H1 (cell line): Measurements from ENCODE around the gene RECK. TPM values are rescaled to one million over a fixed set of nuclear protein-coding genes. Genes with fewer than 3 reads are reported as not detected.

ENCODE experiments used
- CTCF ChIA-PET: fragments of 300-600 bp; sonication (Branson Sonifier 250); formaldehyde crosslinking; loops from one replicate; lab custom pipeline; 2021; ENCODE audit not compliant: partially characterized antibody; lab: Charles Lee
- POLR2A ChIA-PET: fragments of 300-600 bp; sonication (Branson Sonifier 250); formaldehyde crosslinking; loops from one replicate; lab custom pipeline; 2021; ENCODE audit warnings: inconsistent platforms; ENCODE audit not compliant: partially characterized antibody; lab: Charles Lee
- DNase-seq, 2 experiments: peaks; one replicate each; pipeline versions ENCODE4 v3.0.0 to v3.0.0-alpha.2; 2010 to 2022; ENCODE audit warnings: low spot score in 2 of 2, low read depth in 1 of 2, mixed read lengths in 1 of 2
- FAIRE-seq: peaks from 2 replicates; lab custom pipeline; 2011; peaks lifted over from hg19 to GRCh38; lab: Jason Lieb, UNC
- H2AFZ ChIP-seq: 2 replicates; pipeline ENCODE4 v1.8.1; 2012; ENCODE audit warnings: low read length, inconsistent platforms
- H2AK5ac ChIP-seq: 2 replicates; pipeline ENCODE4 v1.6.1; 2013; ENCODE audit warnings: low read depth, low read length
- H2BK120ac ChIP-seq: replicated peaks from 2 replicates; pipeline ENCODE3; 2013; ENCODE audit warnings: low read depth, low read length, inconsistent platforms
- H2BK12ac ChIP-seq: 2 replicates; pipeline ENCODE4 v1.6.1; 2013; ENCODE audit warnings: low read depth, low read length
- H2BK15ac ChIP-seq: 2 replicates; pipeline ENCODE4 v1.6.1; 2013; ENCODE audit warnings: low read length
- H2BK20ac ChIP-seq: 2 replicates; pipeline ENCODE4 v1.6.1; 2013; ENCODE audit warnings: low read length
- H2BK5ac ChIP-seq: 2 replicates; pipeline ENCODE4 v1.6.1; 2013; ENCODE audit warnings: low read depth, low read length
- H3K14ac ChIP-seq: 2 replicates; pipeline ENCODE4 v1.6.1; 2013; ENCODE audit warnings: inconsistent platforms; ENCODE audit not compliant: insufficient read length
- H3K18ac ChIP-seq: 2 replicates; pipeline ENCODE4 v1.6.1; 2013; ENCODE audit warnings: low read length; ENCODE audit errors: extremely low read depth
- H3K23ac ChIP-seq: 2 replicates; pipeline ENCODE4 v1.6.1; 2013; ENCODE audit warnings: inconsistent platforms; ENCODE audit not compliant: insufficient read length
- H3K23me2 ChIP-seq: 2 replicates; pipeline ENCODE4 v1.6.1; 2013; ENCODE audit warnings: low read depth, low read length
- H3K27ac ChIP-seq: 2 replicates; pipeline ENCODE4 v1.6.1; 2011; ENCODE audit warnings: low read depth, low read length, inconsistent platforms
- H3K27me3 ChIP-seq, 4 experiments: replicated peaks in 1 of 4; 1 replicate in 1 of 4; 2 replicates in 3 of 4; pipeline versions ENCODE4 v1.6.1 to v1.8.1; 2011 to 2013; ENCODE audit warnings: low read length in 3 of 4, mild to moderate bottlenecking in 3 of 4, inconsistent platforms in 2 of 4, mixed read lengths in 2 of 4, moderate library complexity in 1 of 4; ENCODE audit not compliant: control insufficient read depth in 3 of 4, insufficient read depth in 3 of 4; ENCODE audit errors: extremely low read depth in 1 of 4
- H3K36me3 ChIP-seq, 4 experiments: 2 replicates each; pipeline versions ENCODE4 v1.6.1 to v1.8.1; 2011 to 2013; ENCODE audit warnings: mild to moderate bottlenecking in 4 of 4, low read length in 3 of 4, moderate library complexity in 2 of 4, control low read depth in 1 of 4, inconsistent platforms in 1 of 4; ENCODE audit not compliant: insufficient read depth in 4 of 4, control insufficient read depth in 2 of 4
- H3K4ac ChIP-seq: replicated peaks from 2 replicates; pipeline ENCODE3; 2013; ENCODE audit warnings: low read length, low read depth, mixed read lengths, inconsistent platforms; ENCODE audit not compliant: insufficient read length
- H3K4me1 ChIP-seq, 4 experiments: replicated peaks in 1 of 4; 1 replicate in 1 of 4; 2 replicates in 3 of 4; pipeline versions ENCODE4 v1.6.1 to v1.8.1; 2011 to 2013; ENCODE audit warnings: low read length in 3 of 4, inconsistent platforms in 2 of 4, mixed read lengths in 1 of 4; ENCODE audit not compliant: insufficient read depth in 4 of 4, control insufficient read depth in 3 of 4
- H3K4me2 ChIP-seq, 2 experiments: 2 replicates each; pipeline versions ENCODE4 v1.6.1 to v1.8.1; 2011 to 2013; ENCODE audit warnings: low read depth in 2 of 2, low read length in 2 of 2, control low read depth in 1 of 2, inconsistent platforms in 1 of 2, mild to moderate bottlenecking in 1 of 2; ENCODE audit not compliant: insufficient read depth in 1 of 2
- H3K4me3 ChIP-seq, 4 experiments: fragments of 200-600, 300-600 bp in 1 of 4; sonication (generic), shearing (Covaris generic), sonication (Bioruptor Twin) in 1 of 4; 2 replicates each; pipeline versions ENCODE4 v1.5.1 to v1.8.1; 2011 to 2016; ENCODE audit warnings: low read length in 4 of 4, low read depth in 3 of 4, control low read depth in 2 of 4, inconsistent platforms in 2 of 4, mild to moderate bottlenecking in 2 of 4, mixed read lengths in 1 of 4, moderate library complexity in 1 of 4; ENCODE audit not compliant: insufficient read depth in 2 of 4; ENCODE audit errors: extremely low read depth in 1 of 4
- H3K56ac ChIP-seq: replicated peaks from 2 replicates; pipeline ENCODE3; 2013; ENCODE audit warnings: low read depth, mild to moderate bottlenecking, mixed read lengths, low read length, inconsistent platforms; ENCODE audit not compliant: insufficient read length
- H3K79me1 ChIP-seq: 2 replicates; pipeline ENCODE4 v1.6.1; 2013; ENCODE audit warnings: low read depth, low read length, control low read depth
- H3K79me2 ChIP-seq, 2 experiments: 2 replicates each; pipeline versions ENCODE4 v1.6.1 to v1.8.1; 2012 to 2013; ENCODE audit warnings: low read length in 2 of 2, mild to moderate bottlenecking in 2 of 2, inconsistent platforms in 1 of 2; ENCODE audit not compliant: insufficient read depth in 2 of 2, control insufficient read depth in 1 of 2
- H3K9ac ChIP-seq, 4 experiments: replicated peaks in 1 of 4; 1 replicate in 1 of 4; 2 replicates in 3 of 4; pipeline versions ENCODE4 v1.6.1 to v1.8.1; 2011 to 2013; ENCODE audit warnings: low read depth in 3 of 4, low read length in 3 of 4, control low read depth in 2 of 4, mild to moderate bottlenecking in 2 of 4, moderate library complexity in 2 of 4, inconsistent platforms in 1 of 4; ENCODE audit errors: extremely low read depth in 1 of 4
- H3K9me3 ChIP-seq, 2 experiments: 2 replicates each; pipeline versions ENCODE4 v1.6.1 to v1.8.1; 2012 to 2013; ENCODE audit warnings: mild to moderate bottlenecking in 2 of 2, moderate library complexity in 2 of 2, control low read depth in 1 of 2, inconsistent platforms in 1 of 2, low read depth in 1 of 2, low read length in 1 of 2, mixed read lengths in 1 of 2; ENCODE audit not compliant: insufficient read depth in 2 of 2
- H4K20me1 ChIP-seq, 2 experiments: replicated peaks in 1 of 2; 2 replicates each; pipeline versions ENCODE3 to v1.8.1; 2011 to 2013; ENCODE audit warnings: inconsistent platforms in 2 of 2, low read length in 2 of 2, mild to moderate bottlenecking in 1 of 2; ENCODE audit not compliant: insufficient read depth in 2 of 2, control insufficient read depth in 1 of 2
- H4K5ac ChIP-seq: 2 replicates; pipeline ENCODE4 v1.6.1; 2013; ENCODE audit warnings: low read length, low read depth, mixed read lengths, inconsistent platforms; ENCODE audit not compliant: insufficient read length
- H4K8ac ChIP-seq: 2 replicates; pipeline ENCODE4 v1.8.0; 2013; ENCODE audit warnings: mild to moderate bottlenecking, moderate library complexity, low read length, inconsistent platforms; ENCODE audit not compliant: insufficient read depth; ENCODE audit errors: extremely low read depth
- H4K91ac ChIP-seq: replicated peaks from 2 replicates; pipeline ENCODE3; 2013; ENCODE audit warnings: low read length, mixed read lengths, inconsistent platforms; ENCODE audit not compliant: insufficient read length
- CREB1 ChIP-seq: IDR thresholded peaks from 2 replicates; pipeline ENCODE4 v1.6.1; 2012; ENCODE audit warnings: inconsistent platforms
- CTCF ChIP-seq, 3 experiments: IDR thresholded peaks; 1 replicate in 2 of 3; 2 replicates in 1 of 3; pipeline versions ENCODE4 v1.5.1 to v1.6.1; 2011; ENCODE audit warnings: low read length in 3 of 3, mild to moderate bottlenecking in 3 of 3, inconsistent platforms in 2 of 3, low read depth in 1 of 3, moderate library complexity in 1 of 3; ENCODE audit not compliant: insufficient read depth in 1 of 3; ENCODE audit errors: control extremely low read depth in 1 of 3
- EZH2 ChIP-seq: fragments of 200-600 bp; sonication (generic); IDR thresholded peaks from 2 replicates; pipeline ENCODE4 v1.7.1; 2012; ENCODE audit warnings: low read depth, mild to moderate bottlenecking, moderate library complexity, low read length, inconsistent platforms; ENCODE audit not compliant: severe bottlenecking
- KDM4A ChIP-seq: IDR thresholded peaks from one replicate; pipeline ENCODE4 v1.7.1; 2012; ENCODE audit warnings: low read depth, mild to moderate bottlenecking, moderate library complexity, low read length, inconsistent platforms; ENCODE audit not compliant: severe bottlenecking
- MAFK ChIP-seq: IDR thresholded peaks from 2 replicates; pipeline ENCODE4 v1.6.1; 2012; ENCODE audit warnings: low read depth, mild to moderate bottlenecking, improper control_type of control experiment, low read length
- RAD21 ChIP-seq, 2 experiments: IDR thresholded peaks in 1 of 2; conservative IDR thresholded peaks in 1 of 2; 2 replicates each; pipeline ENCODE4 v1.6.1; 2011; ENCODE audit warnings: low read depth in 2 of 2, low read length in 2 of 2, improper control_type of control experiment in 1 of 2, inconsistent platforms in 1 of 2, mild to moderate bottlenecking in 1 of 2, moderate library complexity in 1 of 2
- SIN3A ChIP-seq, 2 experiments: IDR thresholded peaks in 1 of 2; conservative IDR thresholded peaks in 1 of 2; 2 replicates each; pipeline ENCODE4 v1.6.1; 2011 to 2012; ENCODE audit warnings: low read length in 2 of 2, improper control_type of control experiment in 1 of 2, low read depth in 1 of 2, mild to moderate bottlenecking in 1 of 2
- SUZ12 ChIP-seq: fragments of 200-600 bp; sonication (generic); IDR thresholded peaks from 2 replicates; pipeline ENCODE4 v1.6.1; 2012; ENCODE audit warnings: mild to moderate bottlenecking, inconsistent platforms, low read length, moderate library complexity, mixed read lengths
- YY1 ChIP-seq: IDR thresholded peaks from 2 replicates; pipeline ENCODE4 v1.6.1; 2011; ENCODE audit warnings: low read depth, mild to moderate bottlenecking, low read length
- WGBS, 2 experiments: shearing (Covaris generic) in 1 of 2; methylation state at CpG; one replicate each; pipeline versions ENCODE4 v1.1.6 to v1.1.7; 2013 to 2015; ENCODE audit warnings: low lambda C conversion rate in 2 of 2, mixed read lengths in 2 of 2, inconsistent platforms in 1 of 2, low coverage in 1 of 2, missing lambda C conversion rate in 1 of 2; ENCODE audit not compliant: insufficient replicate concordance in 2 of 2, insufficient coverage in 1 of 2, insufficient read length in 1 of 2; ENCODE audit errors: extremely low coverage in 1 of 2, missing lambda C conversion rate in 1 of 2; 5-methylcytosine and 5-hydroxymethylcytosine counted together
- polyA plus RNA-seq, 7 experiments: library from polyadenylated mRNA; depleted of rRNA in 3 of 7; stranded (reverse) in 5 of 7; unstranded in 2 of 7; fragments of >200 nt in 5 of 7; fragments of 200-250 nt in 2 of 7; gene quantifications; 1 replicate in 5 of 7; 2 replicates in 1 of 7; 4 replicates in 1 of 7; pipeline versions ENCODE4 v1.2.1 to v1.2.3, GENCODE V29; 2011 to 2013; ENCODE audit warnings: missing spikeins in 2 of 7, mixed read lengths in 2 of 7
- total RNA-seq: library from RNA; stranded (reverse); fragmentation: NEBNext Ultra II Directional; extraction: Animal tissue kit (Norgen Biotek cat#: 25700); gene quantifications from 2 replicates; pipeline ENCODE4 v1.2.1, GENCODE V29; 2021

RECK gene
- total and polyA plus RNA-seq, 2 of the 8 experiments (the other 6 are each of a cell fraction or from before 2014, with no cell fraction given) = 5.4 to 9.8 TPM

GRCh38 chr9:36023260-36024048 is 13.3 kb upstream of the RECK start:
- no peak overlapping the region for H2BK20ac ChIP-seq
- no peaks in the 10 kb centered on the region for H3K4me1 ChIP-seq
- no peak overlapping the region for H3K23ac ChIP-seq
- no peak overlapping the region for H4K91ac ChIP-seq
- H3K4me3 ChIP-seq = no peak overlapping the region
- no peak overlapping the region for H3K9ac ChIP-seq
- H3K27ac ChIP-seq = no peak overlapping the region
- no peaks in the 10 kb centered on the region for H3K36me3 ChIP-seq
- H3K18ac ChIP-seq = no peak overlapping the region
- CTCF ChIA-PET = interaction anchor here (0.6 to 9.1 kb wide), 42 partner anchors 8 to 292 kb away, joined by 3 to 102 read pairs (median 4); partner anchors contain the start of genes OR2S2, RECK, SPAAR and TLN1
- POLR2A ChIA-PET = no interaction called here
- no peak overlapping the region for H3K14ac ChIP-seq
- no peak overlapping the region for H4K5ac ChIP-seq
- no peak overlapping the region for H3K4ac ChIP-seq
- H4K8ac ChIP-seq = no peak overlapping the region; the same call in 1 of the 2 replicates
- peak overlapping the region; percentile 93 for H2AFZ ChIP-seq
- no peaks in the 10 kb centered on the region for H3K79me1 ChIP-seq
- H3K27me3 ChIP-seq = no peaks in the 10 kb centered on the region
- no peaks in the 10 kb centered on the region for H3K79me2 ChIP-seq
- peak in 1 of 2 experiments; percentile 83 for DNase-seq
- WGBS, 2 experiments = 57% methylated on average over 13 of the region's 13 CpGs; no CpG with 5 or more reads in 1 of the 2 experiments
- no peak overlapping the region for H3K56ac ChIP-seq
- H2BK120ac ChIP-seq = no peak overlapping the region
- H3K4me2 ChIP-seq = no peak overlapping the region
- H3K9me3 ChIP-seq = no peaks in the 10 kb centered on the region
- H2AK5ac ChIP-seq = no peak overlapping the region
- no peak overlapping the region for H2BK15ac ChIP-seq
- H2BK5ac ChIP-seq = no peak overlapping the region
- no peaks in the 10 kb centered on the region for H4K20me1 ChIP-seq
- H2BK12ac ChIP-seq = no peak overlapping the region
- H3K23me2 ChIP-seq = no peaks in the 10 kb centered on the region; the same call in 1 of the 2 replicates
- peak; percentile 98 for FAIRE-seq
- TF ChIP-seq CREB1 (no peak), SIN3A (conservative IDR thresholded peaks at IDR 0.05 in 1 of 2, IDR thresholded peaks at IDR 0.05 in 1 of 2; ENCODE audit: low read depth in 1 of 2, low read length in 2 of 2) (no peak), MAFK (no peak), SUZ12 (no peak), KDM4A (no peak), EZH2 (no peak), YY1 (0 out of 2 replicates have a peak, but pooled peaks have one; percentile 46), CTCF (IDR thresholded peaks at IDR 0.05; ENCODE audit: control extremely low read depth in 1 of 3, insufficient read depth in 1 of 3, low read depth in 1 of 3, low read length in 3 of 3) (peak; percentile 74 to 95 (median 95)), RAD21 (IDR thresholded peaks at IDR 0.05 in 1 of 2, conservative IDR thresholded peaks at IDR 0.05 in 1 of 2; ENCODE audit: low read depth in 2 of 2, low read length in 2 of 2) (peak; percentile 84 to 90)
